RPMI7951 (cell line): ENCODE data around the gene CLEC16A. TPM values are rescaled to one million over a fixed set of nuclear protein-coding genes. Genes with fewer than 3 reads are reported as not detected.

Experiments used
- DNase-seq: peaks from one replicate; pipeline ENCODE4 v3.0.0-alpha.2; 2012; ENCODE audit warnings: low read depth
- total RNA-seq: library from RNA; depleted of rRNA; stranded (reverse); fragments of >200 nt; shearing (Covaris generic); gene quantifications from 2 replicates; pipeline ENCODE4 v1.2.3, GENCODE V29; 2014

CLEC16A gene
- total RNA-seq, 1 experiment from 2014 or later: 8.8 TPM

- no peak for DNase-seq
Observed at GRCh38 chr16:10989559-10989958, 45.2 kb downstream of the CLEC16A start.

- DNase-seq: no peak
Observed at GRCh38 chr16:10990378-10990777, 46.0 kb downstream of the CLEC16A start.

- DNase-seq: no peak
Observed at GRCh38 chr16:10992112-10992511, 47.7 kb downstream of the CLEC16A start.

GRCh38 chr16:10992797-10993196 lies 48.4 kb downstream of the CLEC16A start:
- peak; percentile 84 for DNase-seq

GRCh38 chr16:10993649-10994048 lies 49.3 kb downstream of the CLEC16A start:
- DNase-seq: no peak

- DNase-seq: no peak
Observed at GRCh38 chr16:10994571-10994970, 50.2 kb downstream of the CLEC16A start.

- no peak for DNase-seq
Observed at GRCh38 chr16:10995565-10995964, 51.2 kb downstream of the CLEC16A start.

- DNase-seq: no peak
Observed at GRCh38 chr16:10997485-10997884, 53.1 kb downstream of the CLEC16A start.

- no peak for DNase-seq
Observed at GRCh38 chr16:10999300-10999699, 54.9 kb downstream of the CLEC16A start.

- DNase-seq: no peak
Observed at GRCh38 chr16:11001611-11002010, 57.2 kb downstream of the CLEC16A start.

- DNase-seq: no peak
Observed at GRCh38 chr16:11003141-11003540, 58.8 kb downstream of the CLEC16A start.

- peak; percentile 42 for DNase-seq
Observed at GRCh38 chr16:11004351-11004750, 60.0 kb downstream of the CLEC16A start.

- DNase-seq: peak; percentile 68
Observed at GRCh38 chr16:11004973-11005610, 60.7 kb downstream of the CLEC16A start.

GRCh38 chr16:11005611-11005975 lies 61.2 kb downstream of the CLEC16A start:
- DNase-seq: peak; percentile 40

GRCh38 chr16:11006656-11007055 lies 62.3 kb downstream of the CLEC16A start:
- DNase-seq: peak; percentile 35

- no peak for DNase-seq
Observed at GRCh38 chr16:11007714-11008280, 63.4 kb downstream of the CLEC16A start.

GRCh38 chr16:11009027-11009755 lies 64.8 kb downstream of the CLEC16A start:
- no peak for DNase-seq

GRCh38 chr16:11010575-11011221 lies 66.3 kb downstream of the CLEC16A start:
- no peak for DNase-seq

GRCh38 chr16:11011326-11011725 lies 67.0 kb downstream of the CLEC16A start:
- no peak for DNase-seq

- no peak for DNase-seq
Observed at GRCh38 chr16:11012841-11013240, 68.5 kb downstream of the CLEC16A start.

- peak; percentile 69 for DNase-seq
Observed at GRCh38 chr16:11014136-11014535, 69.8 kb downstream of the CLEC16A start.

- no peak for DNase-seq
Observed at GRCh38 chr16:11015076-11015475, 70.7 kb downstream of the CLEC16A start.

- DNase-seq: no peak
Observed at GRCh38 chr16:11015607-11016006, 71.2 kb downstream of the CLEC16A start.
